HepG2 (cell line): ENCODE measurements around the gene ZC3H4. TPM values are rescaled to one million over a fixed set of nuclear protein-coding genes. Genes with fewer than 3 reads are reported as not detected.
A peak's percentile ranks its signal among the peaks of the same experiment; 100 is the strongest.

Source experiments
- ATAC-seq: fragments of 200-7000 bp; cut with Tn5 transposase; 3 replicates; pipeline ENCODE4 v1.9.1; 2020; ENCODE audit warnings: mild to moderate bottlenecking, moderate library complexity
- BruUV-seq: library from RNA; stranded (reverse); fragments of 400-500 nt; replicated peaks from 2 replicates; lab custom pipeline; 2021; lab: Mats Ljungman, UMichigan
- CTCF ChIA-PET: fragments of 300-600 bp; formaldehyde crosslinking; extraction: SDS; loops from one replicate; lab custom pipeline; 2021; ENCODE audit warnings: low total read pairs, inconsistent platforms, low intra/inter-chr PET ratio; lab: Yijun Ruan, JAX
- POLR2A ChIA-PET: fragments of 350-600 bp; sonication (Branson Sonifier 250); formaldehyde crosslinking; loops from one replicate; lab custom pipeline; 2020; ENCODE audit warnings: antibody characterized with exemption, inconsistent platforms; lab: Yijun Ruan, JAX
- DNase-seq: peaks from one replicate; pipeline ENCODE4 v3.0.0-alpha.2; 2015; ENCODE audit warnings: low spot score
- FAIRE-seq: peaks from 3 replicates; lab custom pipeline; 2011; peaks lifted over from hg19 to GRCh38; lab: Jason Lieb, UNC
- H2AFZ ChIP-seq: one replicate; pipeline ENCODE4 v1.6.1; 2011; ENCODE audit warnings: low read length, inconsistent platforms
- H3K27ac ChIP-seq: fragments of 300-600 bp; 3 replicates; pipeline ENCODE4 v1.8.0; 2011; ENCODE audit warnings: mixed run types, mild to moderate bottlenecking, mixed read lengths, low read length, inconsistent platforms; ENCODE audit not compliant: insufficient read depth; ENCODE audit errors: extremely low read length
- H3K27me3 ChIP-seq, 2 experiments: fragments of 200-600 bp in 1 of 2; 2 replicates in 1 of 2; 3 replicates in 1 of 2; pipeline versions ENCODE4 v1.6.0 to v1.8.0; 2011; ENCODE audit warnings: low read length in 2 of 2, mild to moderate bottlenecking in 2 of 2, moderate library complexity in 2 of 2, inconsistent platforms in 1 of 2; ENCODE audit not compliant: insufficient read depth in 2 of 2, control insufficient read depth in 1 of 2
- H3K36me3 ChIP-seq, 2 experiments: fragments of 200-600 bp in 1 of 2; replicated peaks in 1 of 2; 2 replicates in 1 of 2; 3 replicates in 1 of 2; pipeline versions ENCODE4 v1.5.1 to v1.8.0; 2011; ENCODE audit warnings: low read length in 2 of 2, inconsistent platforms in 1 of 2; ENCODE audit not compliant: insufficient read depth in 2 of 2, control insufficient read depth in 1 of 2
- H3K4me1 ChIP-seq: 2 replicates; pipeline ENCODE4 v1.5.1; 2012; ENCODE audit warnings: low read length, inconsistent platforms; ENCODE audit not compliant: insufficient read depth
- H3K4me2 ChIP-seq: 2 replicates; pipeline ENCODE4 v1.6.0; 2011; ENCODE audit warnings: low read depth, low read length, inconsistent platforms
- H3K4me3 ChIP-seq, 3 experiments: fragments of 200-600 bp in 1 of 3; sonication (generic), shearing (Covaris generic) in 1 of 3; replicated peaks in 1 of 3; 2 replicates each; pipeline ENCODE4 v1.5.1; 2011 to 2016; ENCODE audit warnings: low read length in 3 of 3, inconsistent platforms in 2 of 3, low read depth in 2 of 3, mild to moderate bottlenecking in 2 of 3, control low read depth in 1 of 3, mixed read lengths in 1 of 3; ENCODE audit not compliant: insufficient read depth in 1 of 3
- H3K79me2 ChIP-seq: one replicate; pipeline ENCODE4 v1.6.1; 2011; ENCODE audit warnings: low read length, inconsistent platforms; ENCODE audit not compliant: insufficient read depth
- H3K9ac ChIP-seq: 2 replicates; pipeline ENCODE4 v1.6.0; 2011; ENCODE audit warnings: mild to moderate bottlenecking, low read depth, low read length, inconsistent platforms; ENCODE audit not compliant: insufficient read depth
- H3K9me3 ChIP-seq: 2 replicates; pipeline ENCODE4 v1.5.1; 2012; ENCODE audit warnings: mild to moderate bottlenecking, low read length
- H4K20me1 ChIP-seq: 2 replicates; pipeline ENCODE4 v1.6.0; 2011; ENCODE audit warnings: inconsistent platforms, mild to moderate bottlenecking, low read length, moderate library complexity; ENCODE audit not compliant: insufficient read depth
- ARNTL ChIP-seq: sonication (generic); formaldehyde crosslinking; IDR thresholded peaks from 2 replicates; pipeline ENCODE4 v1.4.0; 2020; ENCODE audit warnings: mild to moderate bottlenecking, missing genetic modification reagents
- NR2F1 ChIP-seq, 2 experiments: fragments of 450-650 bp in 1 of 2; formaldehyde crosslinking in 1 of 2; IDR thresholded peaks; 2 replicates each; pipeline versions ENCODE4 v1.5.0 to v1.6.1; 2016 to 2020; ENCODE audit warnings: mild to moderate bottlenecking in 1 of 2, missing compliant biosample characterization in 1 of 2, missing genetic modification reagents in 1 of 2, moderate library complexity in 1 of 2
- RXRB ChIP-seq: IDR thresholded peaks from 2 replicates; pipeline ENCODE4 v1.6.1; 2016; ENCODE audit warnings: borderline replicate concordance, missing genetic modification reagents, missing compliant biosample characterization
- XBP1 ChIP-seq: sonication (generic); formaldehyde crosslinking; IDR thresholded peaks from 2 replicates; pipeline ENCODE4 v1.5.0; 2020; ENCODE audit warnings: missing genetic modification reagents
- ZSCAN22 ChIP-seq: sonication (generic); formaldehyde crosslinking; IDR thresholded peaks from 2 replicates; pipeline ENCODE4 v1.4.0; 2020; ENCODE audit warnings: mild to moderate bottlenecking, missing genetic modification reagents
- WGBS: methylation state at CpG from one replicate; pipeline ENCODE4 v1.1.6; 2017; ENCODE audit warnings: low lambda C conversion rate; 5-methylcytosine and 5-hydroxymethylcytosine counted together
- in situ Hi-C: cut with HindIII; loops from 2 replicates; pipeline ENCODE4 v1.10.0; 2017; ENCODE audit warnings: low pct_unique_long_range_greater_than_20kb; ENCODE audit not compliant: extremely low pct_ligation_motif_present
- intact Hi-C: fragments of 100-400 bp; cut with micrococcal nuclease; formaldehyde crosslinking; loops from one replicate; pipeline ENCODE4 v1.10.0; 2022; ENCODE audit not compliant: unreplicated experiment
- polyA plus RNA-seq, 8 experiments: library from polyadenylated mRNA; depleted of rRNA in 3 of 8; stranded (reverse) in 7 of 8; unstranded in 1 of 8; fragments of >200 nt; fragmentation: Illumina TruSeq in 4 of 8; extraction: Trizol in 4 of 8; gene quantifications; 2 replicates each; pipeline versions ENCODE4 v1.2.1 to v1.2.3, GENCODE V29; 2011 to 2016; ENCODE audit warnings: low read depth in 4 of 8, missing spikeins in 1 of 8, mixed read lengths in 1 of 8; ENCODE audit not compliant: insufficient read depth in 1 of 8
- total RNA-seq, 5 experiments: library from RNA; depleted of rRNA; stranded (reverse); fragments of >200 nt; fragmentation: Illumina TruSeq; extraction: Trizol; gene quantifications; 2 replicates each; pipeline ENCODE4 v1.2.3, GENCODE V29; 2016; ENCODE audit warnings: low read depth in 1 of 5

Gene ZC3H4
- total and polyA plus RNA-seq, 2 of the 13 experiments (the other 11 are each of a cell fraction or from before 2014, with no cell fraction given), result 1.8 to 10.7 TPM

DNA sequence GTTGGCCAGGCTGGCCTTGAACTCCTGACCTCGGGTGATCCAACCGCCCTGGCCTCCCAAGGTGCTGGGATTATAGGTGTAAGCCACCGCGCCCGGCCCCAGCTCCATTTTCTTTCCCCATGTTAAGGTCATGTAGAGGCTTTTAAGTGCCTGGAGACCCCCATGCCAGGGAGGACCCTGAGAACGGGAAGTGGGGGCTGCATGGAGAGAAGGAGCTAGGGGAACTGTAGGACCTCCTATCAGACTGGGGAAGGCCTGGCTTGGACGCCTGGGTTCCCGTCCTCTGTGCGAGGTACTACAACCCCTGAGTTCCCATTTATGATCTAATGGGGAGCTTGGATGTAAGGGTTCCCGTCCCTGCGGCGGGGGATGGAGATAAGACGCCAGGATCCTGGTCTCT, 94.7 kb downstream of the ZC3H4 start:
- Histone ChIP-seq H3K4me1 (peaks cover 17% of the 10 kb centered on the region), H3K4me3 (peak overlapping the region in 1 of 3 experiments; percentile 77; a peak in 1 of 6 replicates)
- TF ChIP-seq ZSCAN22 (CRISPR knock-in tag), result no peak
- no peak for TF ChIP-seq ARNTL (CRISPR knock-in tag)
- TF ChIP-seq RXRB, result 0 out of 2 replicates have a peak, but pooled peaks have one; percentile 6
- TF ChIP-seq NR2F1 (CRISPR knock-in tag; IDR thresholded peaks at IDR 0.05), result 0 out of 4 replicates have a peak, but pooled peaks of 1 of the 2 experiments have one; percentile 34
- no peak for TF ChIP-seq XBP1 (CRISPR knock-in tag)
- TF ChIP-seq, all 625 proteins: peak for 2
- Histone ChIP-seq H2AFZ (no peak overlapping the region), H3K9ac (no peak overlapping the region), H4K20me1 (no peaks in the 10 kb centered on the region), H3K27ac (no peak overlapping the region), H3K4me2 (peak overlapping the region; percentile 90), H3K9me3 (no peaks in the 10 kb centered on the region), H3K79me2 (no peaks in the 10 kb centered on the region), H3K27me3 (peaks cover 1 to 11% of the 10 kb centered on the region in 2 experiments; a peak in 2 of 5 replicates), H3K36me3 (no peaks in the 10 kb centered on the region)
- CTCF ChIA-PET, result no interaction called here
- FAIRE-seq (no peak), ATAC-seq (no peak), DNase-seq (no peak)
- in situ Hi-C loops (no loop called here), intact Hi-C loops (no loop called here)
- POLR2A ChIA-PET, result interaction anchor here (1.3 to 1.6 kb wide), 3 partner anchors 40 to 197 kb away, joined by 3 to 7 read pairs (median 4); partner anchors contain the start of gene ZC3H4
- no TSS peak for BruUV-seq
- 23% methylated on average over 12 of the region's 13 CpGs for whole genome bisulfite sequencing

Other genes starting within 250 kb of the ZC3H4 start
- 0.29 and 0.35 TPM in 2 replicates for gene NPAS1, start 93.9 kb downstream of the ZC3H4 start, total RNA-seq (2016; rRNA removed; fragmentation: Illumina TruSeq; extraction: Trizol)
- 2.9 and 3.9 TPM in 2 replicates for gene NPAS1, start 93.9 kb downstream of the ZC3H4 start, polyA plus RNA-seq (2011; rRNA removed)
- 18.0 and 26.7 TPM in 2 replicates for gene TMEM160, start 65.2 kb downstream of the ZC3H4 start, total RNA-seq (2016; rRNA removed; fragmentation: Illumina TruSeq; extraction: Trizol)
- gene TMEM160, start 65.2 kb downstream of the ZC3H4 start, polyA plus RNA-seq (2011; rRNA removed), result 5.2 and 7.0 TPM in 2 replicates
- 197 and 250 TPM in 2 replicates for gene SAE1, start 17.1 kb upstream of the ZC3H4 start, total RNA-seq (2016; rRNA removed; fragmentation: Illumina TruSeq; extraction: Trizol)
- 73.2 and 87.6 TPM in 2 replicates for gene SAE1, start 17.1 kb upstream of the ZC3H4 start, polyA plus RNA-seq (2011; rRNA removed)
- gene BBC3, start 117.4 kb upstream of the ZC3H4 start, total RNA-seq (2016; rRNA removed; fragmentation: Illumina TruSeq; extraction: Trizol), result 5.8 and 8.8 TPM in 2 replicates
- 6.1 and 11.1 TPM in 2 replicates for gene BBC3, start 117.4 kb upstream of the ZC3H4 start, polyA plus RNA-seq (2011; rRNA removed)
- 5.9 and 6.3 TPM in 2 replicates for gene CCDC9, start 142.7 kb upstream of the ZC3H4 start, total RNA-seq (2016; rRNA removed; fragmentation: Illumina TruSeq; extraction: Trizol)
- gene CCDC9, start 142.7 kb upstream of the ZC3H4 start, polyA plus RNA-seq (2011; rRNA removed), result 2.9 and 3.0 TPM in 2 replicates
- gene INAFM1, start 161.1 kb upstream of the ZC3H4 start, total RNA-seq (2016; rRNA removed; fragmentation: Illumina TruSeq; extraction: Trizol), result 1.00 and 1.9 TPM in 2 replicates
- 0.88 and 1.3 TPM in 2 replicates for gene INAFM1, start 161.1 kb upstream of the ZC3H4 start, polyA plus RNA-seq (2011; rRNA removed)
- gene C5AR1, start 196.1 kb upstream of the ZC3H4 start, total RNA-seq (2016; rRNA removed; fragmentation: Illumina TruSeq; extraction: Trizol), result 0.07 TPM in 1 of 2 replicates, not detected in the other
- gene C5AR1, start 196.1 kb upstream of the ZC3H4 start, polyA plus RNA-seq (2011; rRNA removed), result 1.6 and 3.9 TPM in 2 replicates
- 0.09 TPM in 1 of 2 replicates, not detected in the other for gene C5AR2, start 218.4 kb upstream of the ZC3H4 start, total RNA-seq (2016; rRNA removed; fragmentation: Illumina TruSeq; extraction: Trizol)
- 0.24 and 0.26 TPM in 2 replicates for gene C5AR2, start 218.4 kb upstream of the ZC3H4 start, polyA plus RNA-seq (2011; rRNA removed)
- 8.0 and 12.0 TPM in 2 replicates for gene DHX34, start 235.5 kb upstream of the ZC3H4 start, total RNA-seq (2016; rRNA removed; fragmentation: Illumina TruSeq; extraction: Trizol)
- 9.2 and 12.5 TPM in 2 replicates for gene DHX34, start 235.5 kb upstream of the ZC3H4 start, polyA plus RNA-seq (2011; rRNA removed)